Measurements from ENCODE around the gene DGCR2. TPM values are rescaled to one million over a fixed set of nuclear protein-coding genes. Genes with fewer than 3 reads are reported as not detected.

Gene DGCR2
- polyA plus RNA-seq, 1 donor from 2014 or later = 67.1 TPM

- Histone ChIP-seq H3K4me2 (ENCODE audit: low read length) (no peak overlapping the region), H3K9me3 (ENCODE audit: low read length) (no peaks in the 10 kb centered on the region), H3K27me3 (ENCODE audit: insufficient read depth, low read depth, low read length) (no peaks in the 10 kb centered on the region), H4K20me1 (ENCODE audit: insufficient read depth) (no peaks in the 10 kb centered on the region), H2AFZ (ENCODE audit: low read depth, low read length) (no peak overlapping the region), H3K4me3 (ENCODE audit: low read length) (no peak overlapping the region), H3F3A (ENCODE audit: insufficient read depth, low read length, poor library complexity, severe bottlenecking) (no peaks in the 10 kb centered on the region), H3K9me2 (ENCODE audit: insufficient read depth, low read length) (no peaks in the 10 kb centered on the region), H3K79me2 (replicated peaks; ENCODE audit: insufficient read depth, low read length) (no peaks in the 10 kb centered on the region), H3K27ac (ENCODE audit: low read length) (no peak overlapping the region), H3K36me3 (ENCODE audit: insufficient read depth, low read length) (no peaks in the 10 kb centered on the region), H3K9ac (ENCODE audit: low read length) (no peak overlapping the region)
- TF ChIP-seq EZH2 (IDR thresholded peaks at IDR 0.05; ENCODE audit: borderline replicate concordance, insufficient read depth, low read length, poor library complexity, severe bottlenecking) (no peak), TAF1 (IDR thresholded peaks at IDR 0.05; ENCODE audit: low read depth) (no peak), EP300 (conservative IDR thresholded peaks at IDR 0.05; ENCODE audit: poor library complexity, severe bottlenecking) (no peak), CTCF (IDR thresholded peaks at IDR 0.05; ENCODE audit: poor library complexity, severe bottlenecking) (no peak), MXI1 (conservative IDR thresholded peaks at IDR 0.05; ENCODE audit: poor library complexity, severe bottlenecking) (no peak), REST (IDR thresholded peaks at IDR 0.05; ENCODE audit: borderline replicate concordance) (no peak), SMC3 (conservative IDR thresholded peaks at IDR 0.05; ENCODE audit: poor library complexity) (no peak), POLR2AphosphoS5 (IDR thresholded peaks at IDR 0.05) (no peak), RAD21 (conservative IDR thresholded peaks at IDR 0.05) (no peak)
Observed at GRCh38 chr22:19018256-19018655, 104.0 kb downstream of the DGCR2 start.

GRCh38 chr22:19016081-19016766 lies 106.0 kb downstream of the DGCR2 start:
- no peak overlapping the region for H3K4me2 ChIP-seq (ENCODE audit: low read length)
- H3K4me3 ChIP-seq (ENCODE audit: low read length) = no peak overlapping the region
- no peak overlapping the region for H2AFZ ChIP-seq (ENCODE audit: low read depth, low read length)
- TF ChIP-seq SMC3 (conservative IDR thresholded peaks at IDR 0.05; ENCODE audit: poor library complexity) = no peak
- no peak for TF ChIP-seq EZH2 (IDR thresholded peaks at IDR 0.05; ENCODE audit: borderline replicate concordance, insufficient read depth, low read length, poor library complexity, severe bottlenecking)
- no peak for TF ChIP-seq POLR2AphosphoS5 (IDR thresholded peaks at IDR 0.05)
- TF ChIP-seq RAD21 (conservative IDR thresholded peaks at IDR 0.05) = no peak
- TF ChIP-seq EP300 (conservative IDR thresholded peaks at IDR 0.05; ENCODE audit: poor library complexity, severe bottlenecking) = no peak
- no peak for TF ChIP-seq MXI1 (conservative IDR thresholded peaks at IDR 0.05; ENCODE audit: poor library complexity, severe bottlenecking)
- no peak for TF ChIP-seq TAF1 (IDR thresholded peaks at IDR 0.05; ENCODE audit: low read depth)
- no peak for TF ChIP-seq CTCF (IDR thresholded peaks at IDR 0.05; ENCODE audit: poor library complexity, severe bottlenecking)
- TF ChIP-seq REST (IDR thresholded peaks at IDR 0.05; ENCODE audit: borderline replicate concordance) = no peak
- no peak overlapping the region for H3K27ac ChIP-seq (ENCODE audit: low read length)
- H3F3A ChIP-seq (ENCODE audit: insufficient read depth, low read length, poor library complexity, severe bottlenecking) = no peaks in the 10 kb centered on the region
- no peaks in the 10 kb centered on the region for H3K27me3 ChIP-seq (ENCODE audit: insufficient read depth, low read depth, low read length)
- H3K36me3 ChIP-seq (ENCODE audit: insufficient read depth, low read length) = no peaks in the 10 kb centered on the region
- H4K20me1 ChIP-seq (ENCODE audit: insufficient read depth) = no peaks in the 10 kb centered on the region
- H3K9ac ChIP-seq (ENCODE audit: low read length) = no peak overlapping the region
- no peaks in the 10 kb centered on the region for H3K9me3 ChIP-seq (ENCODE audit: low read length)
- no peaks in the 10 kb centered on the region for H3K79me2 ChIP-seq (replicated peaks; ENCODE audit: insufficient read depth, low read length)
- no peaks in the 10 kb centered on the region for H3K9me2 ChIP-seq (ENCODE audit: insufficient read depth, low read length)
